Stimulated activated effector memory CD8-positive, alpha-beta T cell treated with anti-CD3 and anti-CD28 coated beads, Interleukin-12 subunit alpha, Interleukin-12 subunit beta, amount 100 ng/mL, for 72 hours (primary cell): ENCODE results near the gene TK2.

Experiments used
- ATAC-seq: fragments of 150-1000 bp; cut with Tn5 transposase; 2 replicates; pipeline ENCODE4 v1.10.0; 2021
- DNase-seq, 2 donors: peaks; one replicate each; pipeline ENCODE4 v3.0.0; 2021 to 2022; ENCODE audit warnings: low spot score in 2 of 2
- H3K27ac Mint-ChIP-seq: one replicate; pipeline ENCODE4 v1.8.0; 2022; ENCODE audit warnings: mild to moderate bottlenecking, mixed read lengths
- H3K36me3 Mint-ChIP-seq: one replicate; pipeline ENCODE4 v1.8.0; 2022; ENCODE audit warnings: mild to moderate bottlenecking, mixed read lengths
- H3K4me1 Mint-ChIP-seq: one replicate; pipeline ENCODE4 v1.8.0; 2022; ENCODE audit warnings: mixed read lengths
- H3K4me3 Mint-ChIP-seq: one replicate; pipeline ENCODE4 v1.8.0; 2022; ENCODE audit warnings: mild to moderate bottlenecking, mixed read lengths
- H3K9me3 Mint-ChIP-seq: one replicate; pipeline ENCODE4 v1.8.0; 2022; ENCODE audit warnings: mixed read lengths

TK2 gene

GRCh38 chr16:66542396-66542795 lies 7.5 kb downstream of the TK2 start:
- ATAC-seq (no peak), DNase-seq (no peak)
- H3K9me3 Mint-ChIP-seq: no peaks in the 10 kb centered on the region
- H3K4me3 Mint-ChIP-seq: no peak overlapping the region
- H3K36me3 Mint-ChIP-seq: no peaks in the 10 kb centered on the region
- H3K4me1 Mint-ChIP-seq: peaks cover 25% of the 10 kb centered on the region
- H3K27ac Mint-ChIP-seq: no peak overlapping the region

- ATAC-seq (no peak), DNase-seq (no peak)
- H3K36me3 Mint-ChIP-seq: no peaks in the 10 kb centered on the region
- no peak overlapping the region for H3K4me3 Mint-ChIP-seq
- peaks cover 24% of the 10 kb centered on the region for H3K4me1 Mint-ChIP-seq
- H3K9me3 Mint-ChIP-seq: no peaks in the 10 kb centered on the region
- H3K27ac Mint-ChIP-seq: no peak overlapping the region
These were observed 8.2 kb downstream of the TK2 start for GRCh38 chr16:66541388-66542355.

- peaks cover 24% of the 10 kb centered on the region for H3K4me1 Mint-ChIP-seq
- DNase-seq: no peak
- H3K27ac Mint-ChIP-seq: peak overlapping the region; percentile 79
- no peak for ATAC-seq
- no peaks in the 10 kb centered on the region for H3K9me3 Mint-ChIP-seq
- peak overlapping the region; percentile 6 for H3K4me3 Mint-ChIP-seq
- H3K36me3 Mint-ChIP-seq: no peaks in the 10 kb centered on the region
These were observed 10.1 kb downstream of the TK2 start for GRCh38 chr16:66539623-66540469.

DNA sequence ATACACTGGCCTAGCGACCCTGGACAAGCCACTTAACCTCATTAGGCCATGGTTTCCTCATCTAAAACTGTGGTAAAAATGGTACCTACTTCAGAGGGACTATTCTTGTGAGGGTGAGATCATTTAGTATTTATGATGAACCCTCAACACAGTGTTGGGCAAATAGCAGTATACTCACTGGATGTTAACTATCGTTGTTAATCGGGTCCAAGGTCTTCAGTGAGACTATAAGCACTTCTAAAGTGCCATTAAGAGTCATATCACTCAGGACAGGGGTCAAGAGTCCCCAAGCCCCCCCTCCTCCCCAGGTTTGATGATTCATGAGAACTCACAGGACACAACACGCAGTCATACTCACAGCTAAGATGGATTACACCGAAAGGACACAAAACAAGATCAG lies 11.0 kb downstream of the TK2 start:
- peaks cover 30% of the 10 kb centered on the region for H3K4me1 Mint-ChIP-seq
- no peaks in the 10 kb centered on the region for H3K36me3 Mint-ChIP-seq
- DNase-seq (no peak), ATAC-seq (no peak)
- no peaks in the 10 kb centered on the region for H3K9me3 Mint-ChIP-seq
- H3K27ac Mint-ChIP-seq: peak overlapping the region; percentile 79
- peak overlapping the region; percentile 6 for H3K4me3 Mint-ChIP-seq

DNA sequence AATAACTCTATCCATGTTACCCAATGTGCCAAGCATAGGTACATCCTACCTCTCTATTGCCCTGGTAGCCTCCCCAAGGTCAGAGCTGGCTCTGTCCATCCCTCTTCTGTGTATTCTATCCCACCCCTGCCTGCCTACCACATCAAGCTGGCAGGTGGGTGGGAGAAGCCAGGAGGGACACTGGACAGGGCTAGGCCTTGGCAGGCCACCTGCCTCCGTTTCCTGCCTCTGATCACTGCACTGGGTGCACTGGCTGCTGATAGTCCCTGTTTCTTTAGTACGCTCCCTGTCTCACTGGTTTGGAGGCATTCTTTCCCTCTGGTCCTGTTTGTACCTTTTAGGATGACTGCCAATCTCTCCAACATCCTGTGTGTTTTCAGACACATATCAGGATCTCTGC lies 12.7 kb downstream of the TK2 start:
- ATAC-seq: no peak
- H3K4me3 Mint-ChIP-seq: no peak overlapping the region
- DNase-seq: no peak
- H3K9me3 Mint-ChIP-seq: no peaks in the 10 kb centered on the region
- no peak overlapping the region for H3K27ac Mint-ChIP-seq
- H3K4me1 Mint-ChIP-seq: peaks cover 30% of the 10 kb centered on the region
- H3K36me3 Mint-ChIP-seq: no peaks in the 10 kb centered on the region

- Mint-ChIP-seq H3K27ac (peak overlapping the region; percentile 54), H3K4me1 (peaks cover 30% of the 10 kb centered on the region), H3K4me3 (no peak overlapping the region), H3K36me3 (no peaks in the 10 kb centered on the region), H3K9me3 (no peaks in the 10 kb centered on the region)
- DNase-seq (no peak), ATAC-seq (no peak)
These were observed 13.4 kb downstream of the TK2 start for GRCh38 chr16:66536525-66536924.

DNA sequence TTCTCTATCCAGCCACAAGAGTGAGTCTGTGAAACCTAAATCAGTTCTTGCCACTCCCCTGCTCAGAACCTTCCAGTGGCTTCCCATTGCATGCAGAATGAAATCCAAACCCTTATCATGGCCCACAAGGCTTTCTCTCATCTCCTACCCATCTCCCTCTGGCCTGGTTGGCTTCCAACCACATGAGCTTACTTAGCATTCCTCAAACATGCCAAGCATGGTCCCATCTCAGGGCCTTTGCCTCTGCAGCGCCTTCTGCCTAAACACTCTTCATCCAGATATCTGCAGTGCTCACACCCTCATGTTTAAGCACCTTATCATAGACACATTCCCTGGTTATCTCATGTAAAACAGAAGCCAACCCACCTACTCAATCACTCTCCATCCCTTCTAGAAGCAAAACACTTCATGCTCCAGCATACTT lies 15.5 kb downstream of the TK2 start:
- Mint-ChIP-seq H3K4me3 (no peak overlapping the region), H3K27ac (peak overlapping the region; percentile 24), H3K9me3 (no peaks in the 10 kb centered on the region), H3K4me1 (peaks cover 25% of the 10 kb centered on the region), H3K36me3 (no peaks in the 10 kb centered on the region)
- no peak for ATAC-seq
- DNase-seq: no peak

- Mint-ChIP-seq H3K27ac (peak overlapping the region; percentile 15), H3K9me3 (no peaks in the 10 kb centered on the region), H3K4me1 (peaks cover 27% of the 10 kb centered on the region), H3K36me3 (no peaks in the 10 kb centered on the region), H3K4me3 (no peak overlapping the region)
- ATAC-seq: no peak
- DNase-seq: no peak
These were observed 20.4 kb downstream of the TK2 start for GRCh38 chr16:66529475-66529874.

GRCh38 chr16:66528294-66528693 lies 21.6 kb downstream of the TK2 start:
- ATAC-seq (no peak), DNase-seq (no peak)
- no peaks in the 10 kb centered on the region for H3K9me3 Mint-ChIP-seq
- no peaks in the 10 kb centered on the region for H3K36me3 Mint-ChIP-seq
- peaks cover 33% of the 10 kb centered on the region for H3K4me1 Mint-ChIP-seq
- H3K27ac Mint-ChIP-seq: peak overlapping the region; percentile 83
- H3K4me3 Mint-ChIP-seq: no peak overlapping the region

DNA sequence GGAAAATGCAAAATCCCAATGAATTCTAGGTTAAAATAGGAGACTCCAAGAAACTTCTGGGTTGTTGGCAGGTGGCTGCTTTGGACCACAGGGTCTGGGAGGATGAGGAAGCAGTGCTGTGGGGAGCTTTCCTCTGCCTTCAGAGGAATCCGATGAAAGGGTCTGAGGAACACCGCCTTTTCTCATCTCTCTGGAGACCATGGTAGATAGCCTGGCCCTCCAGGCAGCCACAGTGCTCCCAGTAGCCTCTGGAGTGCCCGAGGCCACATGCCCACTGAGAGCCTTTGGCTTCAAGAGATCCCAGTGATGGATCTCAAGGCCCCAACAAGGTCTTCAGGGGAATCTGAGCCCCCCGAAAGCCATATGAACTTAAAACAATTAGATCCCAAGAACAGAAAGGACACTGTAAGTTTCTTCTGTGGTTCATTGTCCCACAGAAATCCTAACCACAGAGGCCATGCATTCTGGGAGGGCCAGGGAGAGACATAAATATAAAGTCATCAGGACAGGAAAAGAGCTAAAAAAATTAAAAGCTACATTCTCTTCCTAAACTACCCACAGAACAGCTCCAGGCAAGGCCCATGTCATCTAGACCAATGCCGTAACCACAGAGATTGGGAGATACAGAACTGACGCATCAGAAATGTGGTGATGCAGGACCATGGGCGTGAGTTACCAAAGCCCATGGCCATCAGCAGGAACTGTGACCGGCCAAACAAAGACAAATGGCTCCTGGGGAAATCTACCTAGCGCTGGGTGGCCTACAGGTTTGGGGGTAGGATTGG lies 24.3 kb downstream of the TK2 start:
- no peak overlapping the region for H3K4me3 Mint-ChIP-seq
- no peak for DNase-seq

GRCh38 chr16:66524601-66525164 lies 25.2 kb downstream of the TK2 start:
- peak overlapping the region; percentile 98 for H3K27ac Mint-ChIP-seq
- ATAC-seq (no peak), DNase-seq (peak in 1 of 2 donors; percentile 62)
- H3K9me3 Mint-ChIP-seq: no peaks in the 10 kb centered on the region
- H3K4me3 Mint-ChIP-seq: peak overlapping the region; percentile 64
- H3K4me1 Mint-ChIP-seq: peaks cover 63% of the 10 kb centered on the region
- peaks cover 14% of the 10 kb centered on the region for H3K36me3 Mint-ChIP-seq

More for the DNA sequence above, 24.3 kb downstream of the TK2 start:
- H3K36me3 Mint-ChIP-seq: peaks cover 14% of the 10 kb centered on the region
- H3K27ac Mint-ChIP-seq: peak overlapping the region; percentile 98
- peaks cover 58% of the 10 kb centered on the region for H3K4me1 Mint-ChIP-seq
- ATAC-seq: no peak
- H3K9me3 Mint-ChIP-seq: no peaks in the 10 kb centered on the region

- ATAC-seq (no peak), DNase-seq (peak in 1 of 2 donors; percentile 62)
- H3K36me3 Mint-ChIP-seq: peaks cover 14% of the 10 kb centered on the region
- H3K27ac Mint-ChIP-seq: peak overlapping the region; percentile 98
- peaks cover 65% of the 10 kb centered on the region for H3K4me1 Mint-ChIP-seq
- no peaks in the 10 kb centered on the region for H3K9me3 Mint-ChIP-seq
- peak overlapping the region; percentile 64 for H3K4me3 Mint-ChIP-seq
These were observed 26.0 kb downstream of the TK2 start for GRCh38 chr16:66523861-66524354.

- peaks cover 71% of the 10 kb centered on the region for H3K4me1 Mint-ChIP-seq
These were observed 26.9 kb downstream of the TK2 start for GRCh38 chr16:66522816-66523590.

More at GRCh38 chr16:66522816-66523590, 26.9 kb downstream of the TK2 start:
- H3K36me3 Mint-ChIP-seq: peaks cover 14% of the 10 kb centered on the region
- peak overlapping the region; percentile 64 for H3K4me3 Mint-ChIP-seq
- no peaks in the 10 kb centered on the region for H3K9me3 Mint-ChIP-seq
- H3K27ac Mint-ChIP-seq: peak overlapping the region; percentile 98
- DNase-seq: no peak
- no peak for ATAC-seq
